DMS114 treated with DMSO at 0.1 percent for 48 hours (cell line): ENCODE measurements around the gene RAB26.

Experiments used
- DNase-seq: peaks from one replicate; lab custom pipeline; 2025; ENCODE audit not compliant: unreplicated experiment; lab: John Stamatoyannopoulos, UW

Gene RAB26

GRCh38 chr16:2178321-2179106, 30.1 kb downstream of the RAB26 start:
- DNase-seq: no peak

GRCh38 chr16:2179107-2179501, 30.7 kb downstream of the RAB26 start:
- DNase-seq: no peak

GRCh38 chr16:2179576-2179975, 31.2 kb downstream of the RAB26 start:
- DNase-seq: no peak

- no peak for DNase-seq
Measured at GRCh38 chr16:2180461-2180860, 32.0 kb downstream of the RAB26 start.

GRCh38 chr16:2180962-2181923, 32.8 kb downstream of the RAB26 start:
- DNase-seq: no peak

- DNase-seq: no peak
Measured at GRCh38 chr16:2181952-2182351, 33.5 kb downstream of the RAB26 start.

- no peak for DNase-seq
Measured at GRCh38 chr16:2183671-2184070, 35.2 kb downstream of the RAB26 start.

GRCh38 chr16:2184346-2184745, 35.9 kb downstream of the RAB26 start:
- no peak for DNase-seq

- no peak for DNase-seq
Measured at GRCh38 chr16:2184962-2185361, 36.5 kb downstream of the RAB26 start.

GRCh38 chr16:2186064-2186463, 37.6 kb downstream of the RAB26 start:
- DNase-seq: no peak

GRCh38 chr16:2186505-2186904, 38.1 kb downstream of the RAB26 start:
- no peak for DNase-seq

GRCh38 chr16:2187212-2187611, 38.8 kb downstream of the RAB26 start:
- no peak for DNase-seq

- DNase-seq: no peak
Measured at GRCh38 chr16:2188395-2188794, 40.0 kb downstream of the RAB26 start.

- no peak for DNase-seq
Measured at GRCh38 chr16:2189252-2189893, 40.9 kb downstream of the RAB26 start.

GRCh38 chr16:2190002-2190658, 41.7 kb downstream of the RAB26 start:
- DNase-seq: no peak

GRCh38 chr16:2190659-2191445, 42.4 kb downstream of the RAB26 start:
- no peak for DNase-seq

- DNase-seq: no peak
Measured at GRCh38 chr16:2191446-2191706, 43.0 kb downstream of the RAB26 start.

- DNase-seq: no peak
Measured at GRCh38 chr16:2194166-2194834, 45.9 kb downstream of the RAB26 start.

- no peak for DNase-seq
Measured at GRCh38 chr16:2194852-2195321, 46.5 kb downstream of the RAB26 start.
